ENCODE measurements around the gene DHX15.
"Not testable (repeated sequence)": the region's sequence is repeated elsewhere in the genome, so short reads cannot be mapped to it uniquely, and the experiment has no call there.

DHX15 gene

GRCh38 chr4:24535399-24535798 lies 49.0 kb downstream of the DHX15 start:
- Mint-ChIP-seq H3K9me3 (no peaks in the 10 kb centered on the region), H3K27ac (no peak overlapping the region), H3K4me1 (no peaks in the 10 kb centered on the region), H3K27me3 (no peaks in the 10 kb centered on the region), H3K4me3 (no peak overlapping the region), H3K36me3 (peaks cover 37% of the 10 kb centered on the region)
- ATAC-seq, result no peak

- Mint-ChIP-seq H3K36me3 (peaks cover 32% of the 10 kb centered on the region), H3K27me3 (no peaks in the 10 kb centered on the region), H3K4me3 (no peak overlapping the region), H3K27ac (no peak overlapping the region), H3K4me1 (no peaks in the 10 kb centered on the region), H3K9me3 (no peaks in the 10 kb centered on the region)
- ATAC-seq, result no peak
Measured at GRCh38 chr4:24533364-24533763, 51.0 kb downstream of the DHX15 start.

DNA sequence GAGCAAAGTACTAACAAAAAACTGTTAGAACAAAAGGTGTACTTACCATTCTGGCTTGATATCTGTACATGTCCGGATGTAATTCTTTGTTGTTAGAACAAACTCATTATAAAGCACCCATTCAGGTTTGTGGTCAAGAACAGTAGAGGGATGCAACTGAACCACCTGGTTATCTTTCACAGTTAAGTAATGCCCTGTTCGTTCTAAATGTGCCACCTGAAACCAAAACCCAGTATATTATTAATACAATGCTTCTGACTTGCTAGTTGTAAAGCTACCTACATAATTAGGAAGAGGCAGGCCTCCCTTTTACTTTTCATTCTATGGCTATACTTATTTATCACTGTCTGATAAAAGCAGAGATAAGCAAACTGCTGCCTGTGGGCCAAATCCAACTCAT lies 54.8 kb downstream of the DHX15 start:
- Mint-ChIP-seq H3K27me3 (no peaks in the 10 kb centered on the region), H3K4me3 (no peak overlapping the region), H3K4me1 (no peaks in the 10 kb centered on the region), H3K36me3 (peaks cover 42% of the 10 kb centered on the region), H3K9me3 (no peaks in the 10 kb centered on the region), H3K27ac (no peak overlapping the region)
- ATAC-seq, result no peak

GRCh38 chr4:24527371-24527770 lies 57.0 kb downstream of the DHX15 start:
- H3K36me3 Mint-ChIP-seq, result peaks cover 57% of the 10 kb centered on the region
- no peaks in the 10 kb centered on the region for H3K27me3 Mint-ChIP-seq
- no peak overlapping the region for H3K27ac Mint-ChIP-seq
- ATAC-seq, result no peak
- H3K4me1 Mint-ChIP-seq, result peaks cover 5% of the 10 kb centered on the region
- H3K4me3 Mint-ChIP-seq, result no peak overlapping the region
- no peaks in the 10 kb centered on the region for H3K9me3 Mint-ChIP-seq

DNA sequence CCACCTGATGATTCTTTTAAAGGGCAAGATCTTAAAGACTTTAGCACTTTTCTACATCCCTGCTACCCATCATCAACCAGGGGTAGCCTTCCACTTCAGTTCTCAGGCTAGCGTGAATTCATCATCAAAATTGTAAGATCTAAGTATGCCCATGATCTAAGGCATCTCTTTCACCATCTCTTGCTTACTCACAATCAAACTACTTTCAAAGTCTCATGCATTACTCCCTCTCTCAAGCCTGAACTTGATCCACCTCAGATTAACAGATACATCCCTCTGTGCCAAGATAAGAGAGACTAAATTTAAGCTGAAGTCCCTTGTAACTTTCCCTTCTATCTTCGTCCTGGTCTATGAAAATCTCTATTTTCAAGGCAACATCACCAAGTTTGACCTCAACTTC lies 62.8 kb downstream of the DHX15 start:
- no peak for ATAC-seq
- Mint-ChIP-seq H3K4me3 (no peak overlapping the region), H3K27ac (peak overlapping the region; percentile 3), H3K9me3 (no peaks in the 10 kb centered on the region), H3K27me3 (no peaks in the 10 kb centered on the region), H3K4me1 (peaks cover 7% of the 10 kb centered on the region), H3K36me3 (peaks cover 58% of the 10 kb centered on the region)

DNA sequence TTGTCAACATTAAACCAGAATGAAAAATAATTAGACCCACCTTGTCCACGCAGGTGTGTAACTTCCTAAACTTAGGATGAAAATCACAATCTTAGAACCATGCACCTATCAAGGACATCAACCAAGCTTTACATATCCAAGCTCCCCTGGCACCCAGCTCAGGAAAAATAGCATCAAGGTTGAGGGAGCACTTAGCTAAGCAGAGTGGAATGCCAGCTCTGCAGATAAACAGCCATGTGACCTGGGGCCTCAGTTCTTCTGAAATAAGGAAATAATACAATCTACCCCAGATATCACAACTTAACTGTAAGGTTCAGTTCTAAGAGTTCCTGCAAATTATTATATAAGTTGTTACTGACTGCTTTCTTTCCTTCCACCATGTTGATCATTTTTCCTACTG lies 64.7 kb downstream of the DHX15 start:
- no peak overlapping the region for H3K4me3 Mint-ChIP-seq
- H3K27ac Mint-ChIP-seq, result no peak overlapping the region
- peaks cover 3% of the 10 kb centered on the region for H3K9me3 Mint-ChIP-seq
- H3K4me1 Mint-ChIP-seq, result peaks cover 7% of the 10 kb centered on the region
- H3K27me3 Mint-ChIP-seq, result no peaks in the 10 kb centered on the region
- ATAC-seq, result no peak
- H3K36me3 Mint-ChIP-seq, result peaks cover 50% of the 10 kb centered on the region

GRCh38 chr4:24517676-24518075 lies 66.7 kb downstream of the DHX15 start:
- ATAC-seq, result no peak
- H3K36me3 Mint-ChIP-seq, result peaks cover 48% of the 10 kb centered on the region
- no peak overlapping the region for H3K27ac Mint-ChIP-seq
- H3K4me3 Mint-ChIP-seq, result no peak overlapping the region
- H3K27me3 Mint-ChIP-seq, result no peaks in the 10 kb centered on the region
- H3K4me1 Mint-ChIP-seq, result peaks cover 5% of the 10 kb centered on the region
- H3K9me3 Mint-ChIP-seq, result peaks cover 3% of the 10 kb centered on the region

DNA sequence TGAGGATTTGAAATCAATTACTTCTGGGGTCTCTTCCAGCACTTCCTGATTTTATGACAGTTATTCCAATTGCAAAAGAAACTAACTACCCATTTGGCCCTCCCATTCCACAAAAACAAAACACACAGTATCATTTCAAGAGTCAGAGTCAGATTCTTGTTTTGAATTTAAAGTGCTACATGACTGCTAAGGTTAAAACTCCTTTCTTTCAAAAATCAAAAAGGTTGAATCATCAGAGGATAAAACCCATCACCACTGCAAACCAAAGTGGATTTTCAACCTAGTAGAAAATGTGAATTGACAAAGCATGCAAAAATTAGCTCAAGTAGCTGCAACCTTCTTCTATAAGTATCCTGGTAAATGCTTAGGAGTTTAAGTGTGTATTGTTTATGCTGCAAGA lies 67.4 kb downstream of the DHX15 start:
- Mint-ChIP-seq H3K4me3 (no peak overlapping the region), H3K4me1 (no peaks in the 10 kb centered on the region), H3K27me3 (no peaks in the 10 kb centered on the region), H3K27ac (no peak overlapping the region), H3K9me3 (peaks cover 3% of the 10 kb centered on the region), H3K36me3 (peaks cover 40% of the 10 kb centered on the region)
- no peak for ATAC-seq

GRCh38 chr4:24515698-24516097 lies 68.7 kb downstream of the DHX15 start:
- Mint-ChIP-seq H3K4me1 (no peaks in the 10 kb centered on the region), H3K9me3 (peaks cover 3% of the 10 kb centered on the region), H3K4me3 (peak overlapping the region; percentile 28), H3K27ac (no peak overlapping the region), H3K36me3 (peaks cover 32% of the 10 kb centered on the region), H3K27me3 (no peaks in the 10 kb centered on the region)
- ATAC-seq, result no peak

- H3K27ac Mint-ChIP-seq, result no peak overlapping the region
Measured at GRCh38 chr4:24514808-24515207, 69.5 kb downstream of the DHX15 start.

DNA sequence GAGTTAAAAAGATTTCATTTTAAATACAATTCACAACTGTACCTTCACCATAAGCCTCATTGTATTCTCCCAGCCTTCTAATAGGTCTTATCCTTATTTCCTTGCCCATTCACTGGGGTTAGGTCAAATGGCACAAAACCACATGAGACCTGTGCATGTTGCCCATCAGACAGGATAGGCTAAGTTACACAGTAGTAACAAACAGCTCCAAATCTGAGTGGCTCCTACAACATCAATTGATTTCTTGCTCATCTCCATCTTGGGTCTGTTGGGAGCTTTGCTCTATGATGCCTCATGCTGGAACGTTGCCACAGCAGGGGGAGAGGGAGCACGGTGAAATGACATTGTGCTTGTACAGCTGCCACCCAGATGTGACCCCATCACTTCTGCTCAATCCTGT lies 70.6 kb downstream of the DHX15 start:
- no peak for ATAC-seq
- Mint-ChIP-seq H3K27ac (no peak overlapping the region), H3K4me1 (no peaks in the 10 kb centered on the region), H3K9me3 (peaks cover 3% of the 10 kb centered on the region), H3K27me3 (no peaks in the 10 kb centered on the region), H3K36me3 (peaks cover 34% of the 10 kb centered on the region), H3K4me3 (no peak overlapping the region)

More at GRCh38 chr4:24514808-24515207, 69.5 kb downstream of the DHX15 start:
- H3K9me3 Mint-ChIP-seq, result peaks cover 3% of the 10 kb centered on the region
- H3K4me1 Mint-ChIP-seq, result no peaks in the 10 kb centered on the region
- H3K4me3 Mint-ChIP-seq, result no peak overlapping the region
- H3K27me3 Mint-ChIP-seq, result no peaks in the 10 kb centered on the region
- peaks cover 31% of the 10 kb centered on the region for H3K36me3 Mint-ChIP-seq
- ATAC-seq, result no peak

GRCh38 chr4:24511371-24512063 lies 72.8 kb downstream of the DHX15 start:
- H3K9me3 Mint-ChIP-seq, result peaks cover 3% of the 10 kb centered on the region
- ATAC-seq, result no peak
- H3K4me1 Mint-ChIP-seq, result no peaks in the 10 kb centered on the region
- peaks cover 37% of the 10 kb centered on the region for H3K36me3 Mint-ChIP-seq
- H3K4me3 Mint-ChIP-seq, result no peak overlapping the region
- H3K27me3 Mint-ChIP-seq, result no peaks in the 10 kb centered on the region
- no peak overlapping the region for H3K27ac Mint-ChIP-seq

- no peaks in the 10 kb centered on the region for H3K4me1 Mint-ChIP-seq
- H3K27me3 Mint-ChIP-seq, result no peaks in the 10 kb centered on the region
- no peak for ATAC-seq
- H3K27ac Mint-ChIP-seq, result no peak overlapping the region
- H3K4me3 Mint-ChIP-seq, result no peak overlapping the region
- H3K9me3 Mint-ChIP-seq, result no peaks in the 10 kb centered on the region
- H3K36me3 Mint-ChIP-seq, result peaks cover 28% of the 10 kb centered on the region
Measured at GRCh38 chr4:24510091-24510490, 74.3 kb downstream of the DHX15 start.

DNA sequence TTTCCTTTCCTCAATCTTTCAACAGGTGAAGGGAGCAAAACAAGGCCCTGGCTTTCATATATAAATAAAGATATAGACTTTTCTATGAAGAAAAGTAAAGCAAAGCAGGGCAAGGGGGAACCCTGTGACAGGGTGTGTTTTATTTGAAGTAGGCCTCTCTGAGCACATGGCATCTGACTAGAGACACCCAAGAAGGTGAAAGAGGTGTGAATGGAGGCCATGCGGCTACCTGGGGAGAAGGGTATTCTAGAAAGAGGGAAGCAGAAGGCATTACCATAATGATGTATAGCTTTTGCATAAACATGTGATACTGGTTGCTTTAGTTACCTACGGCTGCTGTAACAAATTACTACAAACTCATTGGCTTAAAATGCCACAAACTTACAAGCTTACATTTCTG lies 75.8 kb downstream of the DHX15 start:
- no peak for ATAC-seq
- no peaks in the 10 kb centered on the region for H3K9me3 Mint-ChIP-seq
- peaks cover 17% of the 10 kb centered on the region for H3K36me3 Mint-ChIP-seq
- no peak overlapping the region for H3K27ac Mint-ChIP-seq
- no peaks in the 10 kb centered on the region for H3K4me1 Mint-ChIP-seq
- no peak overlapping the region for H3K4me3 Mint-ChIP-seq
- H3K27me3 Mint-ChIP-seq, result no peaks in the 10 kb centered on the region

GRCh38 chr4:24507439-24507838 lies 76.9 kb downstream of the DHX15 start:
- no peaks in the 10 kb centered on the region for H3K9me3 Mint-ChIP-seq
- no peak for ATAC-seq
- peaks cover 17% of the 10 kb centered on the region for H3K36me3 Mint-ChIP-seq
- H3K4me3 Mint-ChIP-seq, result no peak overlapping the region
- peaks cover 6% of the 10 kb centered on the region for H3K27me3 Mint-ChIP-seq
- no peaks in the 10 kb centered on the region for H3K4me1 Mint-ChIP-seq
- no peak overlapping the region for H3K27ac Mint-ChIP-seq

- ATAC-seq, H3K4me1 Mint-ChIP-seq, H3K27ac Mint-ChIP-seq, H3K36me3 Mint-ChIP-seq, H3K4me3 Mint-ChIP-seq, H3K9me3 Mint-ChIP-seq: not testable (repeated sequence)
- peaks cover 16% of the 10 kb centered on the region for H3K27me3 Mint-ChIP-seq
Measured at GRCh38 chr4:24503090-24503489, 81.3 kb downstream of the DHX15 start.
